Right atrium auricular region (tissue), 2 donors: ENCODE measurements around the gene ENTPD5. TPM values are rescaled to one million over a fixed set of nuclear protein-coding genes. Genes with fewer than 3 reads are reported as not detected.
A peak's percentile ranks its signal among the peaks of the same experiment; 100 is the strongest.

Experiments
- DNase-seq: peaks from one replicate; pipeline ENCODE4 v3.0.0-alpha.2; 2019; ENCODE audit warnings: low spot score
- H3K27ac ChIP-seq, 2 donors: fragments of 200-600 bp; sonication (generic); 1 replicate in 1 of 2; 2 replicates in 1 of 2; pipeline ENCODE4 v1.5.1; 2016 to 2019
- H3K27me3 ChIP-seq, 2 donors: fragments of 200-600 bp; sonication (generic); one replicate each; pipeline versions ENCODE4 v1.5.1 to v1.6.0; 2017 to 2019
- H3K36me3 ChIP-seq: fragments of 200-600 bp; sonication (generic); one replicate; pipeline ENCODE4 v1.5.1; 2016
- H3K4me1 ChIP-seq, 2 donors: fragments of 200-600 bp; sonication (generic); one replicate each; pipeline versions ENCODE4 v1.5.1 to v1.6.0; 2017 to 2019
- H3K4me3 ChIP-seq, 2 donors: fragments of 200-600 bp; sonication (generic); 1 replicate in 1 of 2; 2 replicates in 1 of 2; pipeline ENCODE4 v1.5.1; 2017 to 2019; ENCODE audit warnings: mild to moderate bottlenecking in 1 of 2, moderate library complexity in 1 of 2
- H3K9me3 ChIP-seq, 2 donors: fragments of 200-600 bp; sonication (generic); one replicate each; pipeline ENCODE4 v1.5.1; 2019
- CTCF ChIP-seq, 2 donors: fragments of 200-600 bp; sonication (generic); IDR thresholded peaks; one replicate each; pipeline ENCODE4 v1.5.1; 2019; ENCODE audit warnings: antibody characterized with exemption in 2 of 2
- total RNA-seq, 2 donors: library from RNA; depleted of rRNA; stranded (reverse); fragments of >200 nt; gene quantifications; one replicate each; pipeline ENCODE4 v1.1.0, GENCODE V29; 2016

ENTPD5 gene
- total RNA-seq, 2 donors from 2014 or later: 4.8 to 5.8 TPM

GRCh38 chr14:74049876-74050495, 30.9 kb upstream of the ENTPD5 start:
- TF ChIP-seq CTCF (IDR thresholded peaks at IDR 0.05): no peak
- H3K27ac ChIP-seq: no peak overlapping the region
- H3K4me3 ChIP-seq: no peak overlapping the region
- no peak for DNase-seq
- no peaks in the 10 kb centered on the region for H3K9me3 ChIP-seq
- H3K4me1 ChIP-seq: no peaks in the 10 kb centered on the region
- no peaks in the 10 kb centered on the region for H3K27me3 ChIP-seq
- peaks cover 4% of the 10 kb centered on the region for H3K36me3 ChIP-seq

- TF ChIP-seq CTCF (IDR thresholded peaks at IDR 0.05): no peak
- H3K4me1 ChIP-seq: no peaks in the 10 kb centered on the region
These were observed 29.2 kb upstream of the ENTPD5 start for GRCh38 chr14:74048281-74048680.

GRCh38 chr14:74045522-74045921, 26.4 kb upstream of the ENTPD5 start:
- H3K27ac ChIP-seq: no peak overlapping the region
- no peak for DNase-seq
- TF ChIP-seq CTCF (IDR thresholded peaks at IDR 0.05): no peak
- H3K4me1 ChIP-seq: no peaks in the 10 kb centered on the region
- H3K36me3 ChIP-seq: peaks cover 11% of the 10 kb centered on the region
- H3K4me3 ChIP-seq: no peak overlapping the region
- H3K27me3 ChIP-seq: no peaks in the 10 kb centered on the region
- no peaks in the 10 kb centered on the region for H3K9me3 ChIP-seq

More at GRCh38 chr14:74048281-74048680, 29.2 kb upstream of the ENTPD5 start:
- Histone ChIP-seq H3K27ac (no peak overlapping the region), H3K4me3 (no peak overlapping the region), H3K27me3 (no peaks in the 10 kb centered on the region), H3K9me3 (no peaks in the 10 kb centered on the region), H3K36me3 (peaks cover 4% of the 10 kb centered on the region)
- DNase-seq: no peak

- Histone ChIP-seq H3K27me3 (no peaks in the 10 kb centered on the region), H3K4me3 (no peak overlapping the region), H3K27ac (no peak overlapping the region), H3K36me3 (peaks cover 7% of the 10 kb centered on the region), H3K9me3 (no peaks in the 10 kb centered on the region), H3K4me1 (no peaks in the 10 kb centered on the region)
- TF ChIP-seq CTCF (IDR thresholded peaks at IDR 0.05): no peak
- DNase-seq: no peak
These were observed 23.2 kb upstream of the ENTPD5 start for GRCh38 chr14:74042296-74042695.

- H3K9me3 ChIP-seq: no peaks in the 10 kb centered on the region
- no peak for DNase-seq
- no peak overlapping the region for H3K27ac ChIP-seq
- no peak overlapping the region for H3K4me3 ChIP-seq
- H3K27me3 ChIP-seq: no peaks in the 10 kb centered on the region
- peaks cover 7% of the 10 kb centered on the region for H3K36me3 ChIP-seq
- peak; percentile 53 to 78 for TF ChIP-seq CTCF (IDR thresholded peaks at IDR 0.05)
- H3K4me1 ChIP-seq: no peaks in the 10 kb centered on the region
These were observed 19.2 kb upstream of the ENTPD5 start for GRCh38 chr14:74038020-74038859.
